Fibroblast of lung (primary cell): ENCODE measurements around the gene APOBR. TPM values are rescaled to one million over a fixed set of nuclear protein-coding genes. Genes with fewer than 3 reads are reported as not detected.

Experiments
- DNase-seq, 2 donors: peaks; one replicate each; pipeline versions ENCODE4 v3.0.0 to v3.0.0-alpha.2; 2010; ENCODE audit warnings: low read depth in 2 of 2
- H2AFZ ChIP-seq: 2 replicates; pipeline ENCODE4 v1.5.1; 2012; ENCODE audit warnings: low read length, control low read depth, inconsistent platforms
- H3K27ac ChIP-seq: 2 replicates; pipeline ENCODE4 v1.5.1; 2011; ENCODE audit warnings: low read length, control low read depth; ENCODE audit not compliant: insufficient read depth
- H3K27me3 ChIP-seq: 2 replicates; pipeline ENCODE4 v1.5.1; 2011; ENCODE audit warnings: mild to moderate bottlenecking, low read length; ENCODE audit not compliant: control insufficient read depth, insufficient read depth
- H3K36me3 ChIP-seq: 2 replicates; pipeline ENCODE4 v1.5.1; 2011; ENCODE audit warnings: low read length; ENCODE audit not compliant: control insufficient read depth, insufficient read depth
- H3K4me1 ChIP-seq: 2 replicates; pipeline ENCODE4 v1.5.1; 2011; ENCODE audit warnings: low read length; ENCODE audit not compliant: control insufficient read depth, insufficient read depth; ENCODE audit errors: extremely low read depth
- H3K4me2 ChIP-seq: 2 replicates; pipeline ENCODE4 v1.5.1; 2011; ENCODE audit warnings: low read length, control low read depth; ENCODE audit not compliant: insufficient read depth; ENCODE audit errors: extremely low read depth
- H3K4me3 ChIP-seq, 4 experiments: fragments of 200-600 bp in 1 of 4; sonication (generic) in 1 of 4; replicated peaks in 1 of 4; 2 replicates each; pipeline ENCODE4 v1.5.1; 2011 to 2016; ENCODE audit warnings: low read length in 4 of 4, low read depth in 3 of 4, mild to moderate bottlenecking in 3 of 4, control low read depth in 2 of 4, inconsistent platforms in 1 of 4, mixed read lengths in 1 of 4; ENCODE audit not compliant: insufficient read depth in 1 of 4; ENCODE audit errors: control extremely low read depth in 1 of 4
- H3K79me2 ChIP-seq: 2 replicates; pipeline ENCODE4 v1.5.1; 2012; ENCODE audit warnings: mild to moderate bottlenecking, low read length, inconsistent platforms; ENCODE audit not compliant: control insufficient read depth, insufficient read depth
- H3K9ac ChIP-seq: 2 replicates; pipeline ENCODE4 v1.5.1; 2011; ENCODE audit warnings: mild to moderate bottlenecking, low read length, control low read depth; ENCODE audit not compliant: insufficient read depth
- H3K9me3 ChIP-seq: 2 replicates; pipeline ENCODE4 v1.5.1; 2012; ENCODE audit warnings: low read depth, low read length; ENCODE audit not compliant: control insufficient read depth, insufficient read depth
- H4K20me1 ChIP-seq: 2 replicates; pipeline ENCODE4 v1.5.1; 2011; ENCODE audit warnings: low read length; ENCODE audit not compliant: control insufficient read depth, insufficient read depth; ENCODE audit errors: extremely low read depth
- CTCF ChIP-seq, 2 donors: IDR thresholded peaks in 1 of 2; conservative IDR thresholded peaks in 1 of 2; 1 replicate in 1 of 2; 2 replicates in 1 of 2; pipeline ENCODE4 v1.5.1; 2011 to 2012; ENCODE audit warnings: low read length in 2 of 2, control low read depth in 1 of 2, inconsistent platforms in 1 of 2, low read depth in 1 of 2, mild to moderate bottlenecking in 1 of 2
- EZH2 ChIP-seq: IDR thresholded peaks from 2 replicates; pipeline ENCODE4 v1.5.1; 2012; ENCODE audit warnings: low read length, control low read depth, mild to moderate bottlenecking; ENCODE audit errors: missing control alignments
- polyA plus RNA-seq, 2 donors: library from polyadenylated mRNA; depleted of rRNA in 1 of 2; stranded (reverse) in 1 of 2; unstranded in 1 of 2; fragments of >200 nt; gene quantifications; 2 replicates each; pipeline ENCODE4 v1.2.1, GENCODE V29; 2011 to 2012; ENCODE audit warnings: missing spikeins in 1 of 2
- total RNA-seq: library from RNA; depleted of rRNA; stranded (reverse); fragments of >200 nt; gene quantifications from 2 replicates; pipeline ENCODE4 v1.2.1, GENCODE V29; 2014

The APOBR gene
- total and polyA plus RNA-seq, 2 donors (not counting 1 experiment from before 2014, with no cell fraction given), result under 0.01 TPM; not detected in 1

DNA sequence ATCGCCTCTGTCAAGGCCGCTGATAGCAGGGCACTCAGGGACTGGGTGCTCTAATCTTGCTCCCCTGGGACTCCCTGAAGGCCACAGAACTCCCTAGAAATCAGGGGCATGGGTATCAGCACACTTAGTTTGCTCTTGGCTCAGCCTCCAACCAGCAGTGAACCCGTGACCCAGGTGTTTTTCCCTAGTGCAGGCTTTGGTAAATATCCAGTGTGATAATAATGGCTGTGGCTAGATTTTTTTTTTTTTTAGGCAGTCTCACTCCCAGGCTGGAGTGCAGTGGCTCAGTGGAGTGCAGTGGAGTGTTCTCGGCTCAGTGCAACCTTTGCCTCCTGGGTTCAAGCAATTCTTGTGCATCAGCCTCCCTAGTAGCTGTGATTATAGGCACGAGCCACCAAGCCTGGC, 34.0 kb downstream of the APOBR start:
- no peak overlapping the region for H3K9ac ChIP-seq
- H2AFZ ChIP-seq, result no peak overlapping the region
- H3K36me3 ChIP-seq, result no peaks in the 10 kb centered on the region
- no peaks in the 10 kb centered on the region for H3K4me1 ChIP-seq
- no peak for DNase-seq
- H3K4me3 ChIP-seq, result no peak overlapping the region
- no peaks in the 10 kb centered on the region for H3K27me3 ChIP-seq
- H3K79me2 ChIP-seq, result no peaks in the 10 kb centered on the region
- H3K9me3 ChIP-seq, result no peaks in the 10 kb centered on the region
- no peak overlapping the region for H3K27ac ChIP-seq
- H3K4me2 ChIP-seq, result no peak overlapping the region
- TF ChIP-seq EZH2 (no peak), CTCF (conservative IDR thresholded peaks at IDR 0.05 in 1 of 2, IDR thresholded peaks at IDR 0.05 in 1 of 2; ENCODE audit: low read depth in 1 of 2, low read length in 2 of 2) (no peak)
- H4K20me1 ChIP-seq, result no peaks in the 10 kb centered on the region

- no peaks in the 10 kb centered on the region for H3K4me1 ChIP-seq
- H2AFZ ChIP-seq, result no peak overlapping the region
- no peaks in the 10 kb centered on the region for H3K9me3 ChIP-seq
- no peak overlapping the region for H3K9ac ChIP-seq
- no peaks in the 10 kb centered on the region for H3K27me3 ChIP-seq
- no peak for DNase-seq
- H3K4me2 ChIP-seq, result no peak overlapping the region
- no peaks in the 10 kb centered on the region for H4K20me1 ChIP-seq
- TF ChIP-seq EZH2, result no peak
- TF ChIP-seq CTCF (conservative IDR thresholded peaks at IDR 0.05 in 1 of 2, IDR thresholded peaks at IDR 0.05 in 1 of 2; ENCODE audit: low read depth in 1 of 2, low read length in 2 of 2), result no peak
- H3K36me3 ChIP-seq, result no peaks in the 10 kb centered on the region
- no peak overlapping the region for H3K27ac ChIP-seq
- H3K4me3 ChIP-seq, result no peak overlapping the region
- no peaks in the 10 kb centered on the region for H3K79me2 ChIP-seq
These were observed 34.7 kb downstream of the APOBR start for GRCh38 chr16:28529124-28529523.

DNA sequence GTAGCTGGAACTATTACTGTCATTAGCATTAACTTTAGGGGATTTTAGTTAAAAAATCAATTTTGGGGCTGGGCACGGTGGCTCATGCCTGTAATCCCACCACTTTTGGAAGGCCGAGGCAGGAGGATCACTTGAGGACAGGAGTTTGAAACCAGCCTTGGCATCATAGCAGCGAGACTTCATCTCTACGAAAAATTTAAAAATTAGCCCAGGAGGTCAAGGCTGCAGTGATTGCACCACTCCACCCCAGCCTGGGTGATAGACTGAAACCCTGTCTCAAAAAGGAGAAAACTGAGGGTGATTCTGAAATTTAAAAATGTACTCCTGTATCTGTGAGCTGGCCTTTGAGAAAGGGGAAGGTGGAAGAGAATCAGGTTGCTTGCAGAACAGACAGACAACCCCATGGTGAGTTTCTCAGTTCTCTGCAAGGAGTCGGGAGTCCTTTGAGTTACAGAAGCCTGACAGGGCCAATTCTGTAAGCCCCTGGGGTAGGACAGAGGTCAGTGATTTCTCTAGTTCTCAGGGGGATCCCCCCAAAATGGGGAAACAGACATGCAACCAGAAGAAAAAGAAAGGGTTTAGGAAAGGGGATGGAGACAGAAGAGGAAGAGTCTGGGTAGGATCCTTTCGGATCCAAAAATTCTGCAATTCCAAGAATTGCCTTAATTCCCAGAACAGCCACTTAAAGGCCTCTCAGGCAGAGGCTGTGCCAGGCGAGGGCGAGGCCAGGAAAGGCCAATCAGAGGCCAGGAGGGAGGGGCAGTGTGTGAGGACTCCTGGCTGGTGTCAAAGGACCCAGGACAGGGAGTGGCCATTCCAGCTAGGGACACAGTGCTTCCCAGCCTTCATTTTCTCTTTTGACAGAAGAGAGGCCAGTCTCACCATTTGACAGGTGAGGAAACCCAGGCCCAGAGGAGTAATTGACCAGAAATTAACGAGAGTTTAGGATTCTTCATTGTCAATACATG, 37.6 kb downstream of the APOBR start:
- Histone ChIP-seq H3K4me1 (no peaks in the 10 kb centered on the region), H3K4me3 (no peak overlapping the region), H4K20me1 (no peaks in the 10 kb centered on the region), H3K36me3 (peaks cover 3% of the 10 kb centered on the region), H3K4me2 (no peak overlapping the region), H3K9ac (no peak overlapping the region), H3K27me3 (no peaks in the 10 kb centered on the region), H3K9me3 (no peaks in the 10 kb centered on the region), H3K79me2 (peaks cover 2% of the 10 kb centered on the region), H3K27ac (no peak overlapping the region), H2AFZ (no peak overlapping the region)
- TF ChIP-seq EZH2 (no peak), CTCF (conservative IDR thresholded peaks at IDR 0.05 in 1 of 2, IDR thresholded peaks at IDR 0.05 in 1 of 2; ENCODE audit: low read depth in 1 of 2, low read length in 2 of 2) (no peak)
- DNase-seq, result peak in 1 of 2 donors; percentile 34
